Astrocyte of the spinal cord (primary cell): ENCODE measurements around the gene RRP36.
A peak's percentile ranks its signal among the peaks of the same experiment; 100 is the strongest.

Experiments used
- DNase-seq: peaks from one replicate; pipeline ENCODE4 v3.0.0; 2011; ENCODE audit warnings: low read depth, low spot score
- H3K4me3 ChIP-seq: 2 replicates; pipeline ENCODE4 v1.5.1; 2011; ENCODE audit warnings: low read depth, mild to moderate bottlenecking, low read length, moderate library complexity
- in situ Hi-C: cut with HindIII; loops from 2 replicates; pipeline ENCODE4 v1.10.0; 2017; ENCODE audit warnings: low sequenced_read_pairs
- TF ChIP-seq, protein P1 (sequence below): IDR thresholded peaks from 2 replicates; pipeline ENCODE4 v1.5.1; 2012; ENCODE audit warnings: low read depth, mild to moderate bottlenecking, low read length, inconsistent platforms

The RRP36 gene

DNA sequence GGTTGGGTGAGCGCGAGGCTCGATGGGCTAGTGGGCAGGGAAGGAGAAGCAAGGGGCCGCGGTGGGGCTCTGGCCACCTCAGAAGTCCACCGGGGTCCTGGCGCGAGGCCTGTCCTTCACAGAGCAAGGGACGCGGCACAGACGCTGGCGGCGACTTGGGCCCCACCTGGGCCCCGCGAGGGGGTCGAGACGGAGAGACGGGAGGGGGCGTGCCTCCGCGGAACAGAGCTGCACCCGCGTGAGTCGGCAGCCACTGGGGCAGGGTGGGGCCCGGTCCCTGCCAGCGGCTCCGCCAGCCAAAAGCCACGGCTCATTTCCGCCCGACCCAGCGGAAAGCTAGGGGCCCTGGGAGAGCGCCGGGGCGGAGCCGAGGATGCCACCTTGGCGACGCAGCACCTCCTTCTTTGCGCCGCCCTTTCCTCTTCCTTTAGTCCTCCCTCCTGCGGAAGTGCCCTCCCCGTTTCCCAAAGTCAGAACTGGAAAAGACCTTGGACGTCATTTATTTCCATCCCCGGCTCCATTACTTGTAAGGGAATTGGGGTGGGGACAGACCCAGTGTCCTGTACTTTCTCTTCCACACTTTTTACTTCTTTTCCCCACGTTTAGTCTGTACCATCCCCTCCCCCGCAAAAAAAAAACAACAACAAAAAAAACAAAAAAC is 32.3 kb downstream of the RRP36 start, which contains the start of gene CUL7:
TSS of gene CUL7 (minus strand) at position 307 of the 661 bp plus-strand sequence. CDS start 1,063 bp downstream, outside the sequence.
- H3K4me3 ChIP-seq, result peak within 1 kb of the TSS; percentile 75
- TF ChIP-seq, protein P1, sequence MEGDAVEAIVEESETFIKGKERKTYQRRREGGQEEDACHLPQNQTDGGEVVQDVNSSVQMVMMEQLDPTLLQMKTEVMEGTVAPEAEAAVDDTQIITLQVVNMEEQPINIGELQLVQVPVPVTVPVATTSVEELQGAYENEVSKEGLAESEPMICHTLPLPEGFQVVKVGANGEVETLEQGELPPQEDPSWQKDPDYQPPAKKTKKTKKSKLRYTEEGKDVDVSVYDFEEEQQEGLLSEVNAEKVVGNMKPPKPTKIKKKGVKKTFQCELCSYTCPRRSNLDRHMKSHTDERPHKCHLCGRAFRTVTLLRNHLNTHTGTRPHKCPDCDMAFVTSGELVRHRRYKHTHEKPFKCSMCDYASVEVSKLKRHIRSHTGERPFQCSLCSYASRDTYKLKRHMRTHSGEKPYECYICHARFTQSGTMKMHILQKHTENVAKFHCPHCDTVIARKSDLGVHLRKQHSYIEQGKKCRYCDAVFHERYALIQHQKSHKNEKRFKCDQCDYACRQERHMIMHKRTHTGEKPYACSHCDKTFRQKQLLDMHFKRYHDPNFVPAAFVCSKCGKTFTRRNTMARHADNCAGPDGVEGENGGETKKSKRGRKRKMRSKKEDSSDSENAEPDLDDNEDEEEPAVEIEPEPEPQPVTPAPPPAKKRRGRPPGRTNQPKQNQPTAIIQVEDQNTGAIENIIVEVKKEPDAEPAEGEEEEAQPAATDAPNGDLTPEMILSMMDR, result no peak
- peak; percentile 95 for DNase-seq
- in situ Hi-C loops, result no loop called here

DNA sequence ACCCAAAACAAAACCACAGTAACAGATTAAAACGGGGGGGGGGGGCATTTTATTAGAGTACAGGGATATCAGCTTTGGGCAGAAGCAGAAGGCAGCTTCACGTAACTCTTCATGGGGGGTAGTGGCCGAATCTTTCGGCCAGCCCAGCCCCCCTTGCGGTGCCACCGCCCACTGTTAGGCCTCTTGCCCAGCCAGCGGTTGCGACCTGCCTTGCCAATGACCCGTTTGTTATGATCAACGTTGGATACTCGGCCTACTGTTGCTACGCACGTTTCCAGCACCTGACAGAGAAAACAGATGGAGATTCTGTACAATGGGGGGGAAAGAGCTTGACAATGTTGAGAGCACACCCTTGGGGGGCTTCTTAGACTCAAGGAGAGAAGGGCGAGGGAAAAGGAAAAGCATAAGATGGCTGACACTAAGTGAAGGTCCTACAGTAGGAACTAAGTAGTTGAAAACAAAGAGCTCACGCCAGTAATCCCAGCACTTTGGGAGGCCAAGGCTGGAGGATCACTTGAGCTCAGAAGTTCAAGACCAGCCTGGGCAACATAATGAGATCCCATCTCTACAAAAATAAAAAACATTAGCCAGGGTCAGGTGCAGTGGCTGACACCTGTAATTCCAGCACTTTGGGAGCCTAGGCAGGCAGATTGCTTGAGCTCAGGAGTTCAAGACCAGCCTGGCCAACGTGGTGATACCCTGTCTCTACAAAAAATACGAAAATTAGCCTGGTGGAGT is 33.0 kb downstream of the RRP36 start:
- in situ Hi-C loops, result no loop called here
- DNase-seq, result peak; percentile 12

DNA sequence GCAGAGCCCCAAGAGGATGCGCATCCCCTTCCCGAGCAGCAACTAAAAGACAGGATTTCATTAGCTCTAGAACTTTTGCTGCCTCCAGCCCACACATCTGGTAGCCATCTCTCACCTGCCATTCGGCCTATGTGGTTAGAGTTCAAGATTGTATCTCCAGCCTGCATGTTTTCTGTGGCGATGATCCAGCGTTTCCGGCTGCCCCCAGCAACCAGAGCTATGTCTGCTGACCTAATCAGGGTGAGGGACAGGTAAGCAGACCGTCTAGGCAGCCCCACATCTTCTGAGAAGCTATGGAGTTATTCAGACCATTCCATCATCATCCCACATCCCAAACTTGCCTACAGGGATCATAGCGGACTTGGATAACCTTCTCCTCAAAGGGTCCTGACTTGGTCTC is 34.5 kb downstream of the RRP36 start:
- H3K4me3 ChIP-seq, result no peak overlapping the region
- TF ChIP-seq, protein P1, result no peak
- no peak for DNase-seq
- in situ Hi-C loops, result no loop called here

More for the DNA sequence above, 33.0 kb downstream of the RRP36 start:
- peak overlapping the region; percentile 75 for H3K4me3 ChIP-seq
- TF ChIP-seq, protein P1, result no peak

DNA sequence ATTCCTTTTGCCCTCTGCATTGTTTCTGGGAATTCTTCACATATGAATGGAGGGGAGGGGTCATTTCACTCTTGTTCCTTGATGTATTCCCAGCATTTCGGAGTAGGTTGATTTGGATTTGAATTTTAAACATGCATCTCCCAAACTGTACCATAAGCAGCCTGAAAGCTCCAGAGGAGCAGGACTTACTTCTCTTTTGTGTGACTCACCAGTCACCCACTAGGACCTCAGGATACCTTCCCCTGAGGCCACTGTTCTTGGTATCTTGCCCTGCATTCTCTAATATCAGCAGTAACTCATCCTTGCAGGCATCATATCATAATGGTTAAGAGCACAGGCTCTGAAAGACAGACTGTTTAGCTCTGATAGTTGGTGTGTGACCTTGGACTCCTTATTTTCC is 37.1 kb downstream of the RRP36 start:
- DNase-seq, result no peak
- TF ChIP-seq, protein P1, result no peak
- H3K4me3 ChIP-seq, result peak overlapping the region; percentile 82
- in situ Hi-C loops, result no loop called here

DNA sequence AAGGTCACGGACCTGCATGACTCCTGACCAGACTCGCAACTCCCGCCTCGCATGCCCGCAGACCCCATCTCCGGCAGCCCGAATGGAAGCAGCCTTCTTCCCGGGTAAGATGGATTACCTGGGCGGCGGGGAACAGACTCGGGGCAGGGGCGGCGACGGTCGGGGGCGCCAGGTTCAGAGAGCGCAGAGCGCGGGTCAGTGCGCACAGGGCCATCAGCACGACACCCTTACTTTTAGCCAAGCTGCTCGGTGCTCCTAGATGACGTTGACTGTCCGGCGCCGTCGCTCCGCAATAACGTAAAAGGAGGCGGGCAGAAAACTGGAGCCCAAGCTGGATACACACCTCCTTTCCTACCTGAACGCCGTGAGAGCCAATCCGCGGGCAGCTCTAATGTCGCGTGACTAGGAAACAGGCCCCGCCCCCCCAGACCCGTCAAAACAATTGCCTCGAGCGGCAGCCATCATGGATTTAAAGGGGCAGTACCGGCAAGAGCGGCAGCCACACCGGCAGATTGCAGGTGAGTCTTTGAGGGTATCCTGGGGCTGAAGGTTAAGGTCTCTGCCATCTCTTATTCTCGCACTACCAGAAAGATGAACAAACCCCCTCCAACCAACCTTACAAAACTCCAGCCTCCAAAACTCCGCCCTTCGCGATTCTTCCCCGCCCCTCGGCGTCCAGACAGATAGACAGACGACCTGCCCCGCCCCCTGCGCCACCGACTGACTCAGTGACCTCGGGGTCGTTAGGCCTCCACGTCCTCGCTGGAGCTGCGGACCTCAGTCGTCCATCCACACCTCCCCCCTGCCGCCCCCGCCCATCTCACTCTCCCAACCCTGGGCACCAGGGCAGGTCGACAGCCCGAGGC is 38.0 kb downstream of the RRP36 start, which contains the start of the genes KLC4 and MRPL2:
TSS of gene KLC4 (plus strand) at position 464 of the 866 bp plus-strand sequence. CDS start 1,705 bp downstream, outside the sequence.
TSS of gene MRPL2 (minus strand) at position 267 of the 866 bp plus-strand sequence. CDS start at position 214, 53 bp downstream.
- peak within 1 kb of the TSS; percentile 82 for H3K4me3 ChIP-seq
- in situ Hi-C loops, result no loop called here
- TF ChIP-seq, protein P1, result no peak
- peak; percentile 99 for DNase-seq
